Renal cortical epithelial cell (primary cell): ENCODE results near the gene SYS1. TPM values are rescaled to one million over a fixed set of nuclear protein-coding genes. Genes with fewer than 3 reads are reported as not detected.
A peak's percentile ranks its signal among the peaks of the same experiment; 100 is the strongest.

Experiments used
- DNase-seq: peaks from one replicate; pipeline ENCODE4 v3.0.0-alpha.2; 2011; ENCODE audit warnings: low read depth
- total RNA-seq: library from RNA; depleted of rRNA; stranded (reverse); fragments of >200 nt; gene quantifications from 2 replicates; pipeline ENCODE4 v1.2.3, GENCODE V29; 2014

SYS1 gene
- total RNA-seq, 1 donor from 2014 or later, result 41.0 TPM

GRCh38 chr20:45355209-45356084 lies 7.5 kb upstream of the SYS1 start:
- peak; percentile 74 for DNase-seq

DNA sequence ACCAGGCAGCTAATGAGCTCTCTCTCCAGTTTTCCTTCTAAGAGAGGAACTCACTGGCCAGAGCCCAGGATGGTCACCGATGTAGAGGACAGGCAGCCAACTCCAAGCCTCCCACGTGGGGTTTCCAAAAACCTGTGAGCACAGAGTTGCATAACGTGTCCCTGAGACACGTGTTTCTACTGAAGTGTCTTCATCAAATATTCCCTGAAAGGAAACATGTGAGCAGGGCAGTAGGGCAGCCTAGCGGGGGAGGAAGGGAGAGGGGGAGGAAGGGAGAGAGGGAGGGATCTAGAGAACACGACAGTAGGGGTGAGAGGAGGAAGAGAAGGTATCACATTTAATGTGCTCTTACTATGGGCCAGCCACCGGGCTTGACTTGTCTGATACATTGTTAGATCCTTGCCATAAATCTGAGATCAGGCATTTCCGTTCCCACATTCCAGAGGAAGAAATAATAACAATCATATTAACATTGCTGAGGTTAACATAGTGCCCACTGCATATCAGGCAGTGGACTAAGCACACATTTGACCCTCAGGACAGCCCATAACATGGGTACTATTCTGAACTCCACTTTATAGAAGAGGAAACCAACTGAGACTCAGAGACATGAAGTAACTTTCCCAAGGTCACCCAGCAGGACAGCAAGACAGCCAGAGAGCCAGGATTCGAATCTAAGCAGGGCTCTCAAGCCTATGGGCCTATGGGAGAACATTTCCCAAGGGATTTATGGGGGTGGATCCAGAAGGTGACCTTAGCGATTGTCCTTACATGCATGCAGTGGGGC lies 4.5 kb upstream of the SYS1 start:
- DNase-seq, result peak; percentile 75

GRCh38 chr20:45359069-45359405 lies 3.9 kb upstream of the SYS1 start:
- DNase-seq, result no peak

DNA sequence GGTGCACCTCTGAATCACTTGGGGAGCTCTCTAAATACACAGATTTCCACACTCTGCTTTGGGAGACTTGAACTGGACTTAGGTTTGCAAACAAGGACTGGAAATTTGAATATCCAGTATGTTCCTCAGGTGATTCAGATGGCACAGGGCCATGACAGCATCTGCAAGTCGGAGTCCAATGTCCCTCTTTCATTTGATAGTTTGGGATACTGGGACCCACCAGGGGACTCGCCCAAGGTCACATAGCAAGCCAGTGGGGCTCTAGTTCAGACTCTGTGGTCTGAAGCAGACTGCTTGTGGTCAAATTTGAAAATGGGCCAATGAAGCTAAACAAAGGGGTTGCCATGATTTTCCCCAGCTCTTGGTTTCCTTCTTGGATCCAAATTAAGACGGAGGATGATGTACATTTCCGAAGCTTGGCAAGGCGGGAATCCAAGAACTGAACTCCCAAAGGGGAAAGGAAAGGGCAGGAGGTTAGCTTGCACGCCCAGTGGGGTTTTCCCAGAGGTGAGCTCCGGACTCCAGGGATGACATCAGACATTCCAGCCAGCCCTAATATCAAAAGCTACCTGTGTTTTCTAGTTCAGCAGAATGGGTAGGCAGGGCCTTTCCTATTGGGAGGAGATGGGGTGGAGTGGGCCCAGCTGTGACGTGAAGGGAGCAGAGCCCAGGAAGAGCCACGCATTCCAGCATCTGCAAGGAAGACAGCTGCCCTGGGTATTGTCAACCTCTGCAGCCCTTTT lies 3.4 kb upstream of the SYS1 start:
- DNase-seq, result no peak

DNA sequence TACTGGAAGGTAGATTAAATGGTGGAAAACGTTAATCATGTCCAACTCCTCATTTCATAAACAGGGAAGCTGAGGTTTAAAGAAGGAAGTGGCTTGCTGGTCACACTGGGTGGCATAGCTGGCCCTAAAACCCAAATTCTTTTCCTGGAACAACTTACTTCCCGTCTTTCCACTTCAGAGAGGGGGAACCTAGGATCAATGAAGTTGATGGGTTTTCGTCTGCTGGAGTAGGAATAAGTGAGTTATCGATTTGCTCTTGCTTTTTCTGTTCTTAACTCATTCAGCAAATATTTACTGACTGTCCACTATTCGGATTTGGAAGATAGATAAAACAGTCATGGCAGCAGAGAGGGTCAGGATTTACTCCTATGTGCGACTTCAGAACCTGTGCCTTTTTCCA lies 1.2 kb upstream of the SYS1 start:
- no peak for DNase-seq

- no peak for DNase-seq
These were observed 896 bp downstream of the SYS1 start for GRCh38 chr20:45363611-45364492.

GRCh38 chr20:45365444-45365970 lies 2.6 kb downstream of the SYS1 start:
- no peak for DNase-seq

DNA sequence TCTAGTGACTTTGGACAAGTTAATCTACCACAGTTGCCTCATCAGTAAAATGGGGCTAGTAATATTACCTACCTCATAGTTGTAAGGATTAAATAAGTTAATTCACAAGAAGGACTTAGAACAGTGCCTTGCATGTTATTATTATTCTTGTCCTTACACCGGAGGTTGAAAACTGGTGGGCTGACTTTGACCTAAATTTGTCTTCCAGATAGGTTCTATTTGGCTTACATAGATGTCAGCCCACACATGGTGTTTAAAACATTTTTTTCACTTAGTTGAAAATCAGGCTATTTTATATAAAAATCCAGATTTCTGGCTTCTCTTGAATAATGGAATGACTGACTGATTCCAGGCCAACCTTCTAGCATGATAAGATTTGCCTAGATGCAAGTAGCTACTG lies 3.2 kb downstream of the SYS1 start:
- no peak for DNase-seq

- DNase-seq, result no peak
These were observed 3.7 kb downstream of the SYS1 start for GRCh38 chr20:45366631-45367030.

GRCh38 chr20:45367126-45367525 lies 4.2 kb downstream of the SYS1 start:
- no peak for DNase-seq

- DNase-seq, result peak; percentile 71
These were observed 5.4 kb downstream of the SYS1 start for GRCh38 chr20:45368221-45368980.

GRCh38 chr20:45370571-45371160 lies 7.7 kb downstream of the SYS1 start:
- DNase-seq, result no peak

- no peak for DNase-seq
These were observed 9.3 kb downstream of the SYS1 start for GRCh38 chr20:45372241-45372640.

DNA sequence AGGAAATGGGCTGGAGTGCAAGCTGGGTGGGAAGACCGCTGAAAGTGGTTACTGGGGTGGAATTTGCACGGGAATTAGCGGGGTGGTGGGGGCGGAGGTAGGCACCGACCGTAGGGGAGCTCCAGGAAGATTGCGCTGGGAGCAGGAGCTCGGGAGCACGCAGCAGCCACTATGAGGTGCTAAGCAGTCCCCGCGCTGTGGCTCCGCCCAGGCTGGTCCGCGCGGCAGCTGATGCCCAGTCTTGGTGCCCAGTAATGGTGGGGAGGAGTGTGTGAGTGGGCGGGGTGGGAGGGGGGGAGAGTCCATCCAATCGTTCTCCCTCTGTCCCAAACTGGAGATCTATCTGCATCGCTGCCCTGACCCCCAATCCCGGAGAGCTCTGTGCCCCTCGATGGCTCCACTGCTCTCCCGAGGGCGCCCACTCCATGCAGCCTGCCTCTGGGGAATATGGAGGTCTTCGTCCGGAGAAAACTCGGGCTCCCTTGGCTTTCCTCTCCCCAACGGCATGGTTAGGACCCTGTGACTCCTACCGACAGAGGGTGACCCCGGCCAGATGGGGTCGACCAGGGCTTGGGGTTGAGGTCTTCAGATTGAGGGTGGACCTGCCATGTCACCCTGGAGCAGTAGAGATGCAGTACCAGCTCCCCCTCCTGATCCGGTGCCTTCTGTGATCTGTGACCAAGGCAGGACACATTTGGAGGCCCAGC lies 9.8 kb downstream of the SYS1 start:
- no peak for DNase-seq

DNA sequence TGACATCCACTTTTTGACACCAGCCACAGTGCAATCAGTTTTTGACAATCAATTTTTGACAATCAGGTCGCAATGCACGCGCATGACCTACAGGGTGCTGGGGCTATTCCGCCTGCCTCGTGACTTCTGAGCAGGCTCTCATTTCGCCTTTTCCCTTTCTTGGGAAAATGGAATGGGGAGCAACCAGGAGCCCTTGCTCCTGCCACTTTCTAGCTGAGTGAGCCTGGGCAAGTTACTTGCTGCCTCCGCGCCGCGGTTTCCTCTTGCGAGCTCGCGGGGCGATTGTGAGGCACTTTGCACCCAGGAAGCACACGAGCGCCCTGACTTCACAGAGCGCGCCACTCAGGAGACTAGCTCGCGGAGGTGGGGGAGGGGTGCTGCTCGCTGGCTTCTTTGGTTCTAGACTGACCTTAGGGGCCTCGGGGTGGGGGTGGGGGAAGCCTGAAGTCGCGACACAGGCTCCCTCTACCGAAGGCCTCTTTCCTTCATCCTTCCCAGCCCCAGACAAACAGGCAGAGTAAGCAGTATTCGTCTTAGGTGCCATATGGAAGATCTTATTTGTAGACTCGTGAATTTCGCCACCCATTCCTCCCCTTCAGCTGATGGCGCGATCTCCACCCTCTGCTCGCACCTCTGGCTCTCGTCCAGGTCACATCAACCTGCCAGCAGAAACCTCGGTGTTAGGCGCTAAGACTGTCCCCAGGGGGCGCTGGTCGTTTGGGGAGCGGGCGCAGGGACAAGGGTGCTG lies 10.6 kb downstream of the SYS1 start:
- peak; percentile 67 for DNase-seq

DNA sequence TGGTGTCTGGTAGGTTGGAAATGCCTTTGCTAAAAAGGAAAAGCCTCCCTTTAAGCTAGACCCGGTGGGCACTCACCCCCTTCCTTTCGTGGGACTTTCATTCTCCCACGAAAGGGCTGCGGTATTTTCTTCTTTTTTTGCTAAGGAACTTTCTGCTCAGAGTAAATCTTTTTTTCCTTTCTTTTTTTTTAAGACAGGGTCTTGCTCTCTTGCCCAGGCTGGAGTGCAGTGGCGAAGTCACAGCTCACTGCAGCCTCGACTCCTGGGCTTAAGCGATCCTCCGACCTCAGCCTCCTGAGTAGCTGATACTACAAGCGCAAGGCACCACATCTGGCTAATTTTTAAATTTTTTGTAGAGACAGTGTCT lies 11.1 kb downstream of the SYS1 start:
- no peak for DNase-seq

DNA sequence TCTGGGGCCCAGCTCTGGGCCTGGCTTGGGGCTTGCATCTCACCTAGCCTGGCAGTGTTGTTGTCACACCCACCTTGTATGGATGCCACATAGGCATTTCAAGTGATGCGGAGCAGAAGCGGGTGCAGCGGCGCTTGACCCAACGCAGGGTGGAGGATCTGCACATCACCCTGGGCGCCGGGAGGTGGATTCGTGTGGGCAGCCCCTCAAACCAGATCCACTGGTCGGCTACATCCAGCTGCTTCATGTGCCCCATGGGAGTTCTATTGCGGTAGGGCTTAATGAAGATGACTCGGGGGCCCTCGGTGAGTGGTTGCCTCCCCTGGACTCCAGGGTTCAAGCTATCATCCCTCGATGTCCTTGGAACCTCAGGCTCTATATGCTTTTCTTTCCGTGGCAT lies 12.0 kb downstream of the SYS1 start:
- no peak for DNase-seq

GRCh38 chr20:45377269-45377668 lies 14.3 kb downstream of the SYS1 start:
- DNase-seq, result no peak

DNA sequence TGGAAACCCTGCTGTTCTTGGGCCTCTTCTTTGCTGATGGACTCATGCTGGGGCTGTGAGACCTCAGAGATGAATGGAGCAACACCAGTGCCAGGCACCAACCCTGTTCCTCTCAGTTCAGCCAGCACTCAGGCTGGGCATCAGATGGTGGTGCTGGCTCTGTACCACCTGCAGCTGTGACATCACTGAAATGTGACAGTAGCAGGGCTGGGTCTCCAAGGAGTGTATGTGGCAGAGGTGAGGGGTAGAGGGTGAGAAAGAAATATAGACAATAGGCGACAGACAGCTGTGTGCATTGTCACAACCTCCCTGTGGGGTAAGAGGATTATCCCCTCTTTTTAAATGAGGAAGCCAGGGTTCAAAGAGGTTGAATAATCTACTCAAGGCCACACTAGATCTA lies 15.2 kb downstream of the SYS1 start, which contains the start of gene TP53TG5:
TP53TG5 (minus strand) TSS at position 135 of the 400 bp plus-strand sequence; CDS start at position 46, 89 bp downstream.
- DNase-seq, result no peak
